A549 (cell line): Measurements from ENCODE around the gene ZSCAN10. TPM values are rescaled to one million over a fixed set of nuclear protein-coding genes. Genes with fewer than 3 reads are reported as not detected.

Experiments
- ATAC-seq, 2 experiments: fragments of 200-7000 bp in 1 of 2; fragments of >200 bp in 1 of 2; cut with Nextera tagmentation in 1 of 2; cut with Tn5 transposase in 1 of 2; 3 replicates each; pipeline versions ENCODE4 v1.8.0 to v1.9.1; 2018 to 2020; ENCODE audit warnings: mild to moderate bottlenecking in 1 of 2, moderate library complexity in 1 of 2
- CTCF ChIA-PET: fragments of 300-600 bp; sonication (Branson Sonifier 250); formaldehyde crosslinking; extraction: SDS; loops from one replicate; lab custom pipeline; 2021; ENCODE audit warnings: antibody characterized with exemption, inconsistent platforms; lab: Yijun Ruan, JAX
- POLR2A ChIA-PET: fragments of 350-600 bp; formaldehyde crosslinking; extraction: SDS; loops from one replicate; lab custom pipeline; 2021; ENCODE audit warnings: antibody characterized with exemption, inconsistent platforms; lab: Yijun Ruan, JAX
- DNase-seq, 2 experiments: peaks; one replicate each; pipeline versions ENCODE4 v3.0.0 to v3.0.0-alpha.2; 2011 to 2016; ENCODE audit warnings: low read depth in 1 of 2, low spot score in 1 of 2
- FAIRE-seq: peaks from 2 replicates; lab custom pipeline; 2011; peaks lifted over from hg19 to GRCh38; lab: Jason Lieb, UNC
- H3K27ac ChIP-seq, 2 experiments: fragments of >200 bp; sonication (Bioruptor Twin); formaldehyde crosslinking; 3 replicates each; pipeline ENCODE4 v1.5.1; 2016 to 2017
- H3K4me1 ChIP-seq: fragments of >200 bp; sonication (Bioruptor Twin); formaldehyde crosslinking; 3 replicates; pipeline ENCODE4 v1.6.1; 2016
- H3K4me2 ChIP-seq: fragments of >200 bp; sonication (Bioruptor Twin); formaldehyde crosslinking; 3 replicates; pipeline ENCODE4 v1.6.1; 2016
- H3K4me3 ChIP-seq: fragments of >200 bp; sonication (Bioruptor Twin); formaldehyde crosslinking; 3 replicates; pipeline ENCODE4 v1.5.1; 2016
- H3K9me3 ChIP-seq: fragments of >200 bp; sonication (Bioruptor Twin); formaldehyde crosslinking; 3 replicates; pipeline ENCODE4 v1.6.1; 2016
- EHF ChIP-seq: fragments of 250-450 bp; sonication (Bioruptor Pico); IDR thresholded peaks from 2 replicates; pipeline ENCODE4 v1.5.0; 2020; ENCODE audit warnings: mild to moderate bottlenecking
- FOSB ChIP-seq: fragments of 250-450 bp; sonication (Bioruptor Pico); IDR thresholded peaks from 2 replicates; pipeline ENCODE4 v1.5.0; 2020; ENCODE audit warnings: mild to moderate bottlenecking, moderate library complexity
- HDAC2 ChIP-seq: fragments of 200-600 bp; sonication (generic); IDR thresholded peaks from 2 replicates; pipeline ENCODE4 v1.6.1; 2016
- HES2 ChIP-seq: fragments of >200 bp; sonication (Bioruptor Twin); formaldehyde crosslinking; IDR thresholded peaks from 2 replicates; pipeline ENCODE4 v1.6.1; 2016
- KDM1A ChIP-seq: fragments of 200-600 bp; sonication (generic); IDR thresholded peaks from 2 replicates; pipeline ENCODE4 v1.6.1; 2016; ENCODE audit warnings: low read depth, mild to moderate bottlenecking
- MAZ ChIP-seq: fragments of 150-350 bp; IDR thresholded peaks from 2 replicates; pipeline ENCODE4 v1.6.1; 2014; ENCODE audit warnings: antibody characterized with exemption, low read depth, low read length, borderline replicate concordance
- NPAS2 ChIP-seq: fragments of 250-450 bp; sonication (Bioruptor Pico); IDR thresholded peaks from 2 replicates; pipeline ENCODE4 v1.8.0; 2022; ENCODE audit warnings: mild to moderate bottlenecking, moderate library complexity, borderline replicate concordance
- PHF8 ChIP-seq: fragments of 200-600 bp; sonication (generic); IDR thresholded peaks from 2 replicates; pipeline ENCODE4 v1.6.1; 2016; ENCODE audit warnings: low read depth, mild to moderate bottlenecking, antibody characterized with exemption, moderate library complexity, borderline replicate concordance
- POLR2A ChIP-seq: IDR thresholded peaks from 2 replicates; pipeline ENCODE4 v1.6.1; 2012; ENCODE audit warnings: mild to moderate bottlenecking, low read length
- RAD21 ChIP-seq, 2 experiments: fragments of >200 bp in 1 of 2; sonication (Bioruptor Twin) in 1 of 2; formaldehyde crosslinking in 1 of 2; IDR thresholded peaks in 1 of 2; conservative IDR thresholded peaks in 1 of 2; 2 replicates in 1 of 2; 3 replicates in 1 of 2; pipeline ENCODE4 v1.6.1; 2012 to 2018; ENCODE audit warnings: inconsistent platforms in 1 of 2
- REST ChIP-seq: fragments of 200-600 bp; sonication (generic); IDR thresholded peaks from 2 replicates; pipeline ENCODE4 v1.6.1; 2016; ENCODE audit warnings: antibody characterized with exemption, mild to moderate bottlenecking, moderate library complexity
- RNF2 ChIP-seq: fragments of 200-600 bp; sonication (generic); IDR thresholded peaks from 2 replicates; pipeline ENCODE4 v1.6.1; 2016; ENCODE audit warnings: low read depth, mild to moderate bottlenecking, antibody characterized with exemption, moderate library complexity, borderline replicate concordance
- TFCP2L1 ChIP-seq: fragments of 250-450 bp; sonication (Bioruptor Pico); IDR thresholded peaks from 2 replicates; pipeline ENCODE4 v1.5.0; 2021; ENCODE audit warnings: mild to moderate bottlenecking
- ZC3H11A ChIP-seq: fragments of 450-650 bp; IDR thresholded peaks from 2 replicates; pipeline ENCODE4 v1.6.1; 2014; ENCODE audit warnings: antibody characterized with exemption, mild to moderate bottlenecking
- ZFP36 ChIP-seq: fragments of 450-650 bp; IDR thresholded peaks from 2 replicates; pipeline ENCODE4 v1.6.1; 2014; ENCODE audit warnings: borderline replicate concordance; ENCODE audit not compliant: partially characterized antibody
- ZNF302 ChIP-seq: fragments of 250-450 bp; sonication (Bioruptor Pico); IDR thresholded peaks from 2 replicates; pipeline ENCODE4 v1.9.0; 2021; ENCODE audit warnings: inconsistent platforms, mild to moderate bottlenecking, moderate library complexity
- WGBS: methylation state at CpG from one replicate; pipeline ENCODE4 v1.1.6; 2017; ENCODE audit errors: missing lambda C conversion rate; 5-methylcytosine and 5-hydroxymethylcytosine counted together
- polyA plus RNA-seq, 4 experiments: library from polyadenylated mRNA; depleted of rRNA in 3 of 4; stranded (reverse); fragments of >200 nt; fragmentation: RNase III in 1 of 4; extraction: RNeasy Plus Mini Kit Qiagen cat#74134 plus additional on column Dnase treatment in 1 of 4; gene quantifications; 2 replicates in 3 of 4; 3 replicates in 1 of 4; pipeline ENCODE4 v1.2.3, GENCODE V29; 2011 to 2017
- TF ChIP-seq, protein P1 (sequence below): fragments of 450-650 bp; IDR thresholded peaks from 2 replicates; pipeline ENCODE4 v1.6.1; 2014; ENCODE audit warnings: antibody characterized with exemption
- TF ChIP-seq, protein P2 (sequence below): fragments of >200 bp; sonication (Bioruptor Twin); formaldehyde crosslinking; IDR thresholded peaks from 3 replicates; pipeline ENCODE4 v1.6.1; 2016
- TF ChIP-seq, protein P3 (sequence below): IDR thresholded peaks from 2 replicates; pipeline ENCODE4 v1.6.1; 2012
- TF ChIP-seq, protein P4 (sequence below): fragments of 250-450 bp; sonication (Bioruptor Pico); IDR thresholded peaks from 2 replicates; pipeline ENCODE4 v1.5.0; 2021; ENCODE audit warnings: mild to moderate bottlenecking, moderate library complexity, borderline replicate concordance
- TF ChIP-seq, protein P5 (sequence below): fragments of >200 bp; sonication (Bioruptor Twin); formaldehyde crosslinking; IDR thresholded peaks from 3 replicates; pipeline ENCODE4 v1.5.1; 2016

Gene ZSCAN10
- polyA plus RNA-seq, 2 of the 4 experiments (the other 2 are of a cell fraction) = 0.08 TPM; not detected in 1

DNA sequence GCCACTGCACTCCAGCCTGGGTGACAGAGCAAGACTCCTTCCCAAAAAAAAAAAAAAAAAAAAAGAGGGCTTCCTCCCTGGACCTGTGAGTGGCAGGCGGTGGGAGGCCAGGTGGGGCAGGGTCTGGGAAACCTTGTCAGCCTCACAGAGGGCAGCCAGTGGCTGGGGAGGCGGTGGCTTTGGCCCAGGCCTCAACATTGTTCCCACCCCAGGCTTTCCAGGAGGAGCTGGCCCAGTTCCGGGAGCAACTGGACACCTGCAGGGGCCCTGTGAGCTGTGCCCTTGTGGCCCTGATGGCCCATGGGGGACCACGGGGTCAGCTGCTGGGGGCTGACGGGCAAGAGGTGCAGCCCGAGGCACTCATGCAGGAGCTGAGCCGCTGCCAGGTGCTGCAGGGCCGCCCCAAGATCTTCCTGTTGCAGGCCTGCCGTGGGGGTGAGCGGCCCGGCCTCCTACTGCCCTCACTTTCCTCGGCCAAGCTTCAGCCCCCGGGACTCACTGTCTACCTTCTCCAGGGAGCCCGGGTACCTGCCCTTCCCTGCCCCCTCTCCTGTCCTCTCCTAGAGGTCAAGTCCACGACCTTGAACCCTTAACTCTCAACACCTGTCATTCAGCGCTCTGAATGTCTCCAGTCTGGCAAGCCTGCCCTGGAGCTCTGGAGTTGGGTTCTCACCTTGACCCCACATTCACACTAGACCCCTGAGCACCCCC, 48.1 kb upstream of the ZSCAN10 start:
- H3K27ac ChIP-seq = no peak overlapping the region
- DNase-seq = no peak
- peaks cover 7% of the 10 kb centered on the region for H3K4me1 ChIP-seq
- ChIA-PET POLR2A (interaction anchor here (2.8 to 4.1 kb wide), 2 partner anchors 13 kb away, joined by 13 to 43 read pairs; partner anchors contain the start of gene ZNF213), CTCF (interaction anchor here (0.9 to 11.2 kb wide), 3 partner anchors 10 to 21 kb away, joined by 3 to 158 read pairs (median 94); partner anchors contain the start of gene ZNF213)
- no peaks in the 10 kb centered on the region for H3K9me3 ChIP-seq
- no peak for FAIRE-seq
- TF ChIP-seq, protein P1, sequence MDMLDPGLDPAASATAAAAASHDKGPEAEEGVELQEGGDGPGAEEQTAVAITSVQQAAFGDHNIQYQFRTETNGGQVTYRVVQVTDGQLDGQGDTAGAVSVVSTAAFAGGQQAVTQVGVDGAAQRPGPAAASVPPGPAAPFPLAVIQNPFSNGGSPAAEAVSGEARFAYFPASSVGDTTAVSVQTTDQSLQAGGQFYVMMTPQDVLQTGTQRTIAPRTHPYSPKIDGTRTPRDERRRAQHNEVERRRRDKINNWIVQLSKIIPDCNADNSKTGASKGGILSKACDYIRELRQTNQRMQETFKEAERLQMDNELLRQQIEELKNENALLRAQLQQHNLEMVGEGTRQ = no peak
- TF ChIP-seq, protein P2, sequence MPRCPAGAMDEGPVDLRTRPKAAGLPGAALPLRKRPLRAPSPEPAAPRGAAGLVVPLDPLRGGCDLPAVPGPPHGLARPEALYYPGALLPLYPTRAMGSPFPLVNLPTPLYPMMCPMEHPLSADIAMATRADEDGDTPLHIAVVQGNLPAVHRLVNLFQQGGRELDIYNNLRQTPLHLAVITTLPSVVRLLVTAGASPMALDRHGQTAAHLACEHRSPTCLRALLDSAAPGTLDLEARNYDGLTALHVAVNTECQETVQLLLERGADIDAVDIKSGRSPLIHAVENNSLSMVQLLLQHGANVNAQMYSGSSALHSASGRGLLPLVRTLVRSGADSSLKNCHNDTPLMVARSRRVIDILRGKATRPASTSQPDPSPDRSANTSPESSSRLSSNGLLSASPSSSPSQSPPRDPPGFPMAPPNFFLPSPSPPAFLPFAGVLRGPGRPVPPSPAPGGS = no peak
- TF ChIP-seq ZNF302 (no peak), TFCP2L1 (no peak), ZFP36 (no peak), MAZ (no peak), RAD21 (conservative IDR thresholded peaks at IDR 0.05 in 1 of 2, IDR thresholded peaks at IDR 0.05 in 1 of 2) (no peak), KDM1A (no peak), POLR2A (no peak), PHF8 (no peak), HDAC2 (no peak), ZC3H11A (no peak), EHF (CRISPR knock-in tag) (no peak), FOSB (CRISPR knock-in tag) (no peak), NPAS2 (CRISPR knock-in tag) (no peak)
- TF ChIP-seq, protein P3, sequence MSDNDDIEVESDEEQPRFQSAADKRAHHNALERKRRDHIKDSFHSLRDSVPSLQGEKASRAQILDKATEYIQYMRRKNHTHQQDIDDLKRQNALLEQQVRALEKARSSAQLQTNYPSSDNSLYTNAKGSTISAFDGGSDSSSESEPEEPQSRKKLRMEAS = no peak
- TF ChIP-seq, protein P4, sequence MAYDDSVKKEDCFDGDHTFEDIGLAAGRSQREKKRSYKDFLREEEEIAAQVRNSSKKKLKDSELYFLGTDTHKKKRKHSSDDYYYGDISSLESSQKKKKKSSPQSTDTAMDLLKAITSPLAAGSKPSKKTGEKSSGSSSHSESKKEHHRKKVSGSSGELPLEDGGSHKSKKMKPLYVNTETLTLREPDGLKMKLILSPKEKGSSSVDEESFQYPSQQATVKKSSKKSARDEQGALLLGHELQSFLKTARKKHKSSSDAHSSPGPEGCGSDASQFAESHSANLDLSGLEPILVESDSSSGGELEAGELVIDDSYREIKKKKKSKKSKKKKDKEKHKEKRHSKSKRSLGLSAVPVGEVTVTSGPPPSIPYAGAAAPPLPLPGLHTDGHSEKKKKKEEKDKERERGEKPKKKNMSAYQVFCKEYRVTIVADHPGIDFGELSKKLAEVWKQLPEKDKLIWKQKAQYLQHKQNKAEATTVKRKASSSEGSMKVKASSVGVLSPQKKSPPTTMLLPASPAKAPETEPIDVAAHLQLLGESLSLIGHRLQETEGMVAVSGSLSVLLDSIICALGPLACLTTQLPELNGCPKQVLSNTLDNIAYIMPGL (CRISPR knock-in tag) = no peak
- TF ChIP-seq, protein P5, sequence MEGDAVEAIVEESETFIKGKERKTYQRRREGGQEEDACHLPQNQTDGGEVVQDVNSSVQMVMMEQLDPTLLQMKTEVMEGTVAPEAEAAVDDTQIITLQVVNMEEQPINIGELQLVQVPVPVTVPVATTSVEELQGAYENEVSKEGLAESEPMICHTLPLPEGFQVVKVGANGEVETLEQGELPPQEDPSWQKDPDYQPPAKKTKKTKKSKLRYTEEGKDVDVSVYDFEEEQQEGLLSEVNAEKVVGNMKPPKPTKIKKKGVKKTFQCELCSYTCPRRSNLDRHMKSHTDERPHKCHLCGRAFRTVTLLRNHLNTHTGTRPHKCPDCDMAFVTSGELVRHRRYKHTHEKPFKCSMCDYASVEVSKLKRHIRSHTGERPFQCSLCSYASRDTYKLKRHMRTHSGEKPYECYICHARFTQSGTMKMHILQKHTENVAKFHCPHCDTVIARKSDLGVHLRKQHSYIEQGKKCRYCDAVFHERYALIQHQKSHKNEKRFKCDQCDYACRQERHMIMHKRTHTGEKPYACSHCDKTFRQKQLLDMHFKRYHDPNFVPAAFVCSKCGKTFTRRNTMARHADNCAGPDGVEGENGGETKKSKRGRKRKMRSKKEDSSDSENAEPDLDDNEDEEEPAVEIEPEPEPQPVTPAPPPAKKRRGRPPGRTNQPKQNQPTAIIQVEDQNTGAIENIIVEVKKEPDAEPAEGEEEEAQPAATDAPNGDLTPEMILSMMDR = no peak
- H3K4me3 ChIP-seq = no peak overlapping the region
- WGBS = 77% methylated on average over 16 of the region's 16 CpGs
- no peak overlapping the region for H3K4me2 ChIP-seq
- ATAC-seq = no peak

GRCh38 chr16:3145660-3146059, 46.6 kb upstream of the ZSCAN10 start:
- CTCF ChIA-PET = interaction anchor here (1.2 to 11.2 kb wide), 3 partner anchors 11 to 87 kb away, joined by 3 to 158 read pairs (median 3); partner anchors contain the start of gene ZNF213
- H3K9me3 ChIP-seq = no peaks in the 10 kb centered on the region
- FAIRE-seq (no peak), ATAC-seq (no peak), DNase-seq (no peak)
- POLR2A ChIA-PET = interaction anchor here (2.8 kb wide), 1 partner anchor 11 kb away, joined by 13 read pairs; the partner anchor contains the start of gene ZNF213
- H3K4me2 ChIP-seq = no peak overlapping the region
- H3K4me3 ChIP-seq = no peak overlapping the region
- peaks cover 7% of the 10 kb centered on the region for H3K4me1 ChIP-seq
- WGBS = 89% methylated on average over 12 of the region's 12 CpGs
- H3K27ac ChIP-seq = no peak overlapping the region
- TF ChIP-seq, protein P4 (CRISPR knock-in tag) = no peak
- no peak for TF ChIP-seq HES2
- TF ChIP-seq, protein P2 = no peak
- no peak for TF ChIP-seq RNF2
- TF ChIP-seq REST = no peak
